ENCODE results near the gene FAM222A.

GRCh38 chr12:109816870-109817269, 103.2 kb downstream of the FAM222A start:
- TF ChIP-seq POLR2AphosphoS5 (IDR thresholded peaks at IDR 0.05; ENCODE audit: low read depth, low read length) (no peak), CTCF (IDR thresholded peaks at IDR 0.05) (no peak), REST (IDR thresholded peaks at IDR 0.05; ENCODE audit: insufficient read depth in 1 of 2, low read depth in 2 of 2, low read length in 1 of 2) (no peak)
